ENCODE data around the gene MYH11. TPM values are rescaled to one million over a fixed set of nuclear protein-coding genes. Genes with fewer than 3 reads are reported as not detected.
"Not testable (repeated sequence)": the region's sequence is repeated elsewhere in the genome, so short reads cannot be mapped to it uniquely, and the experiment has no call there.

MYH11 gene
- total RNA-seq, 2 experiments from 2014 or later, result 0.04 TPM; not detected in 1

- H3K27me3 Mint-ChIP-seq; H3K36me3 Mint-ChIP-seq (ENCODE audit: low read depth); H3K9me3 Mint-ChIP-seq; POLR2A ChIA-PET; H3K4me1 Mint-ChIP-seq; H3K27ac Mint-ChIP-seq; DNase-seq; H3K4me3 Mint-ChIP-seq: not testable (repeated sequence)
- CTCF ChIA-PET, result interaction anchor here (0.6 kb wide), 1 partner anchor 359 kb away, joined by 3 read pairs; no protein-coding TSS in a partner anchor
Measured at GRCh38 chr16:15850555-15850954, 6.3 kb downstream of the MYH11 start.

- peaks cover 5% of the 10 kb centered on the region for H3K27me3 Mint-ChIP-seq
- H3K9me3 Mint-ChIP-seq, result no peaks in the 10 kb centered on the region
- POLR2A ChIA-PET, result no interaction called here
- H3K36me3 Mint-ChIP-seq (ENCODE audit: low read depth), result no peaks in the 10 kb centered on the region
- no peak overlapping the region for H3K4me3 Mint-ChIP-seq
- no peaks in the 10 kb centered on the region for H3K4me1 Mint-ChIP-seq
- no peak for DNase-seq
- H3K27ac Mint-ChIP-seq, result no peak overlapping the region
- CTCF ChIA-PET, result no interaction called here
Measured at GRCh38 chr16:15849209-15849981, 7.4 kb downstream of the MYH11 start.

- Mint-ChIP-seq H3K27me3 (no peaks in the 10 kb centered on the region), H3K36me3 (ENCODE audit: low read depth) (no peaks in the 10 kb centered on the region), H3K27ac (no peak overlapping the region), H3K4me3 (no peak overlapping the region), H3K4me1 (no peaks in the 10 kb centered on the region), H3K9me3 (no peaks in the 10 kb centered on the region)
- DNase-seq, result no peak
- POLR2A ChIA-PET, result no interaction called here
- CTCF ChIA-PET, result no interaction called here
Measured at GRCh38 chr16:15847611-15848175, 9.1 kb downstream of the MYH11 start.

- Mint-ChIP-seq H3K4me1 (no peaks in the 10 kb centered on the region), H3K36me3 (ENCODE audit: low read depth) (no peaks in the 10 kb centered on the region), H3K27me3 (no peaks in the 10 kb centered on the region), H3K27ac (no peak overlapping the region), H3K9me3 (no peaks in the 10 kb centered on the region), H3K4me3 (no peak overlapping the region)
- no peak for DNase-seq
- CTCF ChIA-PET, result interaction anchor here (0.5 kb wide), 1 partner anchor 258 kb away, joined by 3 read pairs; no protein-coding TSS in a partner anchor
- POLR2A ChIA-PET, result no interaction called here
Measured at GRCh38 chr16:15846510-15846909, 10.3 kb downstream of the MYH11 start.

DNA sequence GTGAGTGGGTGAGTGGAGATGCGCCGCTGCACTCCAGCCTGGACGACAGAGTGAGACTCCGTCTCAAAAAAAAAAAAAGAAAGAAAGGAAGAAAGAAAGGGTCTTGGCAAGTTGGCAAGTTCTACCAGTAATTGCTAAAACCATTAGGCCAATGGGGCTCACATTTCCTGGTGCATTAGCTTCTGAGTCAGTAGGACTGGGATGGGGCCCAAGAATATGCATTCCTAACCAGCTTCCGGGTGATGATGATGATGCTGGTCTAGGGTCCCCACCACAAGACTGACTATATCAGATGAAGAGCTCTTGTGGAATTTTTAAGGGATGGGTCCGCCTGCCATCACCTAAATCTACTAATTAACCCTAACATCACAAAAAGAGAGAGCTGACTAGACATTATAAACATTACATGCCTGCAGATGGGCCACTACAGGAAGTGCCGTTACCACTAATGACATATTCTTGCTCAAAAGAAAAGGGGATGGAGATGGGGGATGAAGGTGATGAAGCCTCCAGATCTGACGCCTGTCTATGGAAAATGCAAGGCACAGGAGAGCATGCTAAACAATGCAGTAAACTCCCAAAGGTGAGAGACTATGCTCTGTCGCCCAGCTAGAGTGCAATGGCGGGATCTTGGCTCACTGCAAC lies 13.1 kb downstream of the MYH11 start:
- no peaks in the 10 kb centered on the region for H3K27me3 Mint-ChIP-seq
- no peak overlapping the region for H3K4me3 Mint-ChIP-seq
- no peak overlapping the region for H3K27ac Mint-ChIP-seq
- H3K4me1 Mint-ChIP-seq, result no peaks in the 10 kb centered on the region
- ChIA-PET CTCF (interaction anchor here (0.6 to 0.7 kb wide), 2 partner anchors 29 to 1277 kb away, joined by 3 to 4 read pairs; no protein-coding TSS in a partner anchor), POLR2A (interaction anchor here (0.7 kb wide), 1 partner anchor 10 kb away, joined by 8 read pairs; no protein-coding TSS in a partner anchor)
- no peaks in the 10 kb centered on the region for H3K9me3 Mint-ChIP-seq
- DNase-seq, result no peak
- H3K36me3 Mint-ChIP-seq (ENCODE audit: low read depth), result no peaks in the 10 kb centered on the region

DNA sequence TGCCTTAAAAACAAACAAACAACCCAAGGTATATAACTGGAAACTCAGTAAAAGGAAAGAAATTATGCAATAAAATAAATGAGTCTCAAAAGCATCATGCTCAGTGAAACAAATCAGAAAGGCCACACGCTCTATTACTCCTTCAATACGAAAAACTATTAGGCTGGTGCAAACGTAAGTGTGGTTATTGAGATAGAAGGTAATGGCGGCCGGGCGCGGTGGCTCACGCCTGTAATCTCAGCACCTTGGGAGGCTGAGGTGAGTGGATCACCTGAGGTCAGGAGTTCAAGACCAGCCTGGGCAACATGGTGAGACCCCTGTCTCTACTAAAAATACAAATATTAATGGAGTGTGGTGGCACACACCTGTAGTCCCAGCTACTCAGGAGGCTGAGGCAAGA lies 17.6 kb downstream of the MYH11 start:
- CTCF ChIA-PET; H3K27ac Mint-ChIP-seq; H3K36me3 Mint-ChIP-seq (ENCODE audit: low read depth); H3K27me3 Mint-ChIP-seq; H3K9me3 Mint-ChIP-seq; DNase-seq; POLR2A ChIA-PET; H3K4me3 Mint-ChIP-seq: not testable (repeated sequence)
- peaks cover 12% of the 10 kb centered on the region for H3K4me1 Mint-ChIP-seq

- Mint-ChIP-seq H3K36me3 (ENCODE audit: low read depth) (no peaks in the 10 kb centered on the region), H3K4me1 (peaks cover 12% of the 10 kb centered on the region), H3K27ac (no peak overlapping the region), H3K27me3 (no peaks in the 10 kb centered on the region), H3K4me3 (no peak overlapping the region), H3K9me3 (no peaks in the 10 kb centered on the region)
- POLR2A ChIA-PET, result no interaction called here
- CTCF ChIA-PET, result no interaction called here
- DNase-seq, result no peak
Measured at GRCh38 chr16:15837761-15838160, 19.1 kb downstream of the MYH11 start.

- DNase-seq, result no peak
- no peak overlapping the region for H3K27ac Mint-ChIP-seq
- CTCF ChIA-PET, result no interaction called here
- POLR2A ChIA-PET, result no interaction called here
- H3K9me3 Mint-ChIP-seq, result no peaks in the 10 kb centered on the region
- no peaks in the 10 kb centered on the region for H3K36me3 Mint-ChIP-seq (ENCODE audit: low read depth)
- H3K4me1 Mint-ChIP-seq, result peaks cover 12% of the 10 kb centered on the region
- H3K27me3 Mint-ChIP-seq, result no peaks in the 10 kb centered on the region
- no peak overlapping the region for H3K4me3 Mint-ChIP-seq
Measured at GRCh38 chr16:15836965-15837611, 19.7 kb downstream of the MYH11 start.

DNA sequence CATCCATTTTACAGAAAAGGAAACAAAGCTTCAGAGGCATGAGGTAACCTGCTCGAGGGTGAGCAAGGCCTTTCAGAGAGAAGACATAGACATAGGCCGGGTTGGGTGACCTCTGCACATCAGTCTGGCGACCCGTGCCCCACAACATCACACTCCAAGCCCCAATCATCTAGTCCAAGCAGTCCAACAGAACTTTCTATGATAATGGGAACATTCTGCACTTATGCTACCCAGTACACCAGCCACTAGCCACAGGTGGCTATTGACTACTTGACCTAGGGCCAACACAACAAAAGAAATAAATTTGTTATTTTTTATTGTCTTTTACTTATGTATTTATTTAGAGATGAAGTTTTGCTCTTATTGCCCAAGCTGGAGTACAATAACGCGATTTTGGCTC lies 20.8 kb downstream of the MYH11 start:
- POLR2A ChIA-PET, result no interaction called here
- Mint-ChIP-seq H3K4me3 (no peak overlapping the region), H3K9me3 (no peaks in the 10 kb centered on the region), H3K27me3 (no peaks in the 10 kb centered on the region), H3K27ac (no peak overlapping the region), H3K4me1 (peaks cover 12% of the 10 kb centered on the region), H3K36me3 (ENCODE audit: low read depth) (no peaks in the 10 kb centered on the region)
- CTCF ChIA-PET, result interaction anchor here (0.7 kb wide), 1 partner anchor 15 kb away, joined by 4 read pairs; no protein-coding TSS in a partner anchor
- DNase-seq, result no peak

- H3K9me3 Mint-ChIP-seq, result no peaks in the 10 kb centered on the region
- H3K36me3 Mint-ChIP-seq (ENCODE audit: low read depth), result no peaks in the 10 kb centered on the region
- H3K27ac Mint-ChIP-seq, result no peak overlapping the region
- no peak overlapping the region for H3K4me3 Mint-ChIP-seq
- ChIA-PET POLR2A (interaction anchor here (0.6 kb wide), 1 partner anchor 11 kb away, joined by 3 read pairs; no protein-coding TSS in a partner anchor), CTCF (interaction anchor here (0.9 kb wide), 1 partner anchor 124 kb away, joined by 3 read pairs; no protein-coding TSS in a partner anchor)
- no peaks in the 10 kb centered on the region for H3K27me3 Mint-ChIP-seq
- no peak for DNase-seq
- peaks cover 12% of the 10 kb centered on the region for H3K4me1 Mint-ChIP-seq
Measured at GRCh38 chr16:15835136-15835878, 21.5 kb downstream of the MYH11 start.

DNA sequence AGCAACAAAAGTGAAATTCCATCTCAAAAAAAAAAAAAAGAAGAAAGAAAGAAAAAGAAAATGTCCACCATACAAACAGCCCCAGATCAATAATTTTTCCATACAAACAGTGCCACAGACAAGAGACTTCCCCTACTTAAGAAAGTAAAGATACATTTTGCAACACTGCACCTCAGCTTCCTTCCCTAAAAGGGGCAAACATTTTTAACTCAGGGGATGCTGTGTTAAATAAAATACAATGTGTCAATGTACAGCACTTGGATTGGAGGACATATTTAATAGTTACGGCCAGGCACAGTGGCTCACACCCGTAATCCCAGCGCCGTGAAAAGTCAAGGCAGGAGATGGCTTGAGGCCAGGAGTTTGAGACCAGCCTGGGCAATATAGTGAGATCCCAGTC lies 22.3 kb downstream of the MYH11 start:
- CTCF ChIA-PET, result interaction anchor here (0.7 to 1.0 kb wide), 4 partner anchors 18 to 370 kb away, joined by 3 read pairs; no protein-coding TSS in a partner anchor

GRCh38 chr16:15833541-15833940 lies 23.3 kb downstream of the MYH11 start:
- Mint-ChIP-seq H3K9me3 (no peaks in the 10 kb centered on the region), H3K27ac (no peak overlapping the region), H3K27me3 (no peaks in the 10 kb centered on the region), H3K4me3 (no peak overlapping the region), H3K36me3 (ENCODE audit: low read depth) (no peaks in the 10 kb centered on the region), H3K4me1 (peaks cover 12% of the 10 kb centered on the region)
- no peak for DNase-seq
- ChIA-PET POLR2A (interaction anchor here (0.6 kb wide), 1 partner anchor 70 kb away, joined by 7 read pairs; no protein-coding TSS in a partner anchor), CTCF (interaction anchor here (1.0 kb wide), 1 partner anchor 323 kb away, joined by 3 read pairs; no protein-coding TSS in a partner anchor)

More for the DNA sequence above, 22.3 kb downstream of the MYH11 start:
- Mint-ChIP-seq H3K4me1 (peaks cover 12% of the 10 kb centered on the region), H3K36me3 (ENCODE audit: low read depth) (no peaks in the 10 kb centered on the region), H3K27ac (no peak overlapping the region), H3K4me3 (no peak overlapping the region), H3K27me3 (no peaks in the 10 kb centered on the region), H3K9me3 (no peaks in the 10 kb centered on the region)
- DNase-seq, result no peak
- POLR2A ChIA-PET, result no interaction called here
